Activated naive CD8-positive, alpha-beta T cell treated with anti-CD3 and anti-CD28 coated beads, Interleukin-2, amount 50 U/mL, for 16 hours (primary cell): ENCODE results near the gene CADPS2.

ENCODE experiments used
- DNase-seq: peaks from one replicate; pipeline ENCODE4 v3.0.0-alpha.2; 2020; ENCODE audit warnings: low read depth, low spot score

The CADPS2 gene

GRCh38 chr7:122604251-122604650 is 282.0 kb downstream of the CADPS2 start:
- DNase-seq = no peak

DNA sequence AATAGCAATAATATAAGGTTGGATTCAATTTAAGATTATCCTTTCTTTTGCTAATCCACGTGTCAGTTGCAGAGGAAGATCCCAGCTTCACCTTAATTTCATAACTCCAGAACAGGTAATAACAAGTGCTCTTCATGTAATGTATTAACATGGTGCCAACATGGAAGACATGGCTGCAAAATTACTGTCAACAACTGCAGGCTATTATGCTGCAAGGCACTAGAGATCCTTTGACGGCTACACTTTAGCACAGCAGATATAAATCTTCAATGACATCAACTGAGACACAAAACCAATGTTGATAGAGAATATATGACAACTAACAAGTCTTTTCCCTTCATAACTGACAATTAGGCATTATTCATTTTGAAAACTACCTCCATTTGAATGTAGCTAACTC is 283.5 kb downstream of the CADPS2 start:
- no peak for DNase-seq

DNA sequence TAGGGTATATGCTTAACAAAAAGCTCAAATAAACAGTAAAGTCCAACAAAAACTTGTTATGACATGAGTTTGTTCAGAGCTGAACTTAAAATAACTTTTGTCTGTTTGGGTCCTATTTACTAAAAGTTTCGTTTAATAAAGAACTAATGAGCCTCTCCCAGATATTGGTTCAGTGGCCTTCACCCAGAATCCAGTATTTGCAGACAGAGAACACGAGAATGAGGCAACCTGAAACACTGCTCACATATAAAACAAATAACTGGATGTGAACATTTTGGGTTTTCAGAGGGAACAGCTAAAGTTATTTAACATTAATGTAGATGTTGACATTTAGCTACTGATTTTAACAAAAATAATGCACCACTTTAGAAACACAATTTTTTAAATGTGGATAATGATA is 285.6 kb downstream of the CADPS2 start:
- no peak for DNase-seq

DNA sequence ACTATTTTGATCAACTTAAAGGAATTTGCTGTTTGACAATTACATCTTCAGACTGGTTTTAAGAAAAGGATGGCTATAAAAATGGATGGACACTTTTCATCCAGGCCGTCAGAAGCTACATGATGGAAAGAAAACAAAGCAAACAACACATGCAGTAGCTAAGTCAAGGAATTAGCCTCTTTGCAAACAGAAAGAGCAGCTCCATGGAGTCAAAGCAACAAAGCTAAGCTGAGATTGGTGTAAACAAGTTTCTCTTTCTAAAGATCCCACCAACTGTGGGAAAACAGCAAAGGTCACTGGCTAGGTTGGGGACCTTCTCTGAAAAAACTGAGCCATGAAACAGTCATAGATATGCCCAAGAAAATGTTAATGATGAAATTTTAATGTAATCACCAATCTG is 286.2 kb downstream of the CADPS2 start:
- DNase-seq = no peak

DNA sequence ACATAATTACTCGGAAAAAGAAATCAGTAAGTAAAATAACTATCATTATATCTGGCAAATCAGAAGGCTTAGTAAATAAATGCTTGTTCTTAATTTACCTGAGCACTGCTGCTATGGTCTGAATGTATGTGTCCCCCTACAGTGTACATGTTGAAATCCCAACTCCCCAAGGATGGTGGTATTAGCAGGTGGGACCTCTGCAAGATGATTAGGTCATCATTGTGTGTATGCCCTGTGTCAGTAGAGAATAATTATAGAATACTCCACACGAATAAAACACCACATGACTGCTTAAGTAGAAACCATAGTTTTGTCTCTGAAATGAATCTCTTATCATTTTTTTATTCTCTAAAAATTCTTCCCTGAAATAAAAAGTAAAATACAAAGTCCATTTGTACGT is 289.0 kb downstream of the CADPS2 start:
- DNase-seq = no peak

DNA sequence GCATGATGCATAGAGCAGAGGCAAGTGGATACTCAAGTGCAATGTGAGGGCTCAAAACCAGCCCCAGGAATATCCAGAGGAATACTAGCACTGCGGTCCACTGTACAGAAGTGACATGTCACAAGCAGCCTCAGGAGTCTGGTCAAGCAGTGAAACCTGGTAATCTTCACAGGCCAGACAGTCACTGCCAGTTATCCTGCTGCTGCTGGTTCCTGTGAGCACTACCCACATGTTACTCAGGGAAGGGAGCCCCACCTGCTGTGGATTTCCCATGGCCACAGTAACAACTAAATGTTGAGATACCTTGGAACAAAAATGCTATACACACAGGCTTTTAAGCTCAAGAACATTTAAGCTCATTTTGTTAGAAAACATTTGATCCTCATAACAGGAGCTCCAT is 290.4 kb downstream of the CADPS2 start:
- DNase-seq = no peak

DNA sequence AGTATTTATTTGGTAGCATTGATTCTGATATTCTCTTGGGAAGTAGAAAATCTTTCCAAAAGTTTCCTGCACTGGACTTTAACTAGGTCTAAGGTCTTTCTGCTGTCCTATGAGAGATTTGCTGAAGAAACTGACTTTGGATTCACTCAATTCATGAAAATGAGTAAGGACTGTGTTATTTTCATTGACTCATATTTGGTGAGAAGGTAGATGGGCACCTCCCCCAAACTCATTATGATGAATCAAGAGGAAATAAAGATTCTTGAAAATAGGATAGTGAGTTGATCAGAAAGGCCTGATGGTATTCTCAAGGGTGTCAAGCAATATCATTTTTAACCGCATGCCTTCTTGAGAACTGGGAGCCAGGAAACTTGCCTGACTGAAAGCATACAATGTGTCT is 297.6 kb downstream of the CADPS2 start:
- no peak for DNase-seq

DNA sequence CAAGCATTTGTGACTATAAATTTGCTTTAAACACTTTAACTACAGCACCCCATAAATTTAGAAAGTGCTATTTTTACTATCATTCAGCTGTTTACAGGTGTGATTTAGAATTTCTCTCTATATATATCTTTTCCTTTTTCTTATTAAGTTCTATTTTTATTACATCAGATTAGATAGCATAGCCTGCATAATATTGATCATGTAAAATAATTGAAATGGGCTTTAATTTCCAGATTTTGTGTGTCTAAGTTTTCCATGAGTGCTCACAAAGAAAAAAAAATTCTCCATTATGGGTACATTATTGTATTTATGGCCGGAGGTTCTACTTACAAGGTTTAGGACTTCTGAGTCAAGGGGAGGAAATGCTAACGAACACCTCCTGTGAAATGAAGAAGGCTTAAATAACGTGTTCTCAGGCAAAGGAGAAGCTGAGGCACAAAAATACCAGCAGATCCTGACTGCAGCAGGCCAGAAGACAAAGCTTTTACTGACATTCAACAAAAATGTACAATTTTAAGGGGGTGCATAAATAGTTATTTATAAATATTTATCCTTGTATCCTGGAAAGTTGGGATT is 301.5 kb downstream of the CADPS2 start:
- DNase-seq = no peak

- DNase-seq = no peak
Measured at GRCh38 chr7:122578350-122578749, 307.9 kb downstream of the CADPS2 start.

GRCh38 chr7:122577449-122578003 is 308.7 kb downstream of the CADPS2 start:
- no peak for DNase-seq

- no peak for DNase-seq
Measured at GRCh38 chr7:122572706-122573105, 313.6 kb downstream of the CADPS2 start.

DNA sequence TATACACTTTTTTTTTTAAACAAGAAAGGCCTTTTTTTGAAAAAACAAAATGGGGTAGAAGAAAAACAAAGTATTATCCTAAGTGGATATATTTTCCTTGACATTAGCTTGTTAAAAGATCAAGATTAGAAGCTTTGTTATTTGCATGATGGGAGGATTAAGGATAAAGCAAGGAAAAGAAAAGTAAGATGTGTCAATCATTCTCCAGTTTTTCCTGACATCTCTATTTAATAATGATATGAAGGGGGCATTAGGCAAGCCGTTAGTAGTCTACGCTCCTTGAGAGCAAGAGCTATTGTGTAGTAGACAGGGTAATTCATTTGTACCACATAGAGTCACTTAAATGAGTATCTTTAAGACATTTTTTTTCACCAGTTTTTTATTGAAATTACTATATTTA is 324.9 kb downstream of the CADPS2 start:
- no peak for DNase-seq

- no peak for DNase-seq
Measured at GRCh38 chr7:122556873-122557542, 329.3 kb downstream of the CADPS2 start.

- DNase-seq = no peak
Measured at GRCh38 chr7:122556219-122556618, 330.0 kb downstream of the CADPS2 start.

DNA sequence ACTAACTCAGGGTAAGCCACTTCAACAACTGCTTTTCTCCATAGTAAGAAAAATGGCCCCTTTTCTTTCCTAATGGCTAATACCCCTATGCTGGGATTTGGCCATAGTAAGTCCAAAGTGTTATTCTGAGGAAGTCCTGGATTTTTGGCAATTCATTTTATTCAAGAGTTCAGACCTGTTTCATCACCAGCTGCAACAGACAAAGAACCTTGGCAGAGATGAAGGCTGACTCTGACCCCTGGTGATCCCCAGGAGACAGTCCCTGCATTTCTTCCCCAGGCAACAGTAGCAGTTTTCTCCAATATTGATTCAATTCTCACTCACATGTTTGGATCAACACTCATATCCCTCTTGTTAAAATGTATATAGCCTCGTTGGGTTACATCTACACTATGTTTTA is 332.5 kb downstream of the CADPS2 start:
- DNase-seq = no peak

- DNase-seq = no peak
Measured at GRCh38 chr7:122552769-122553168, 333.5 kb downstream of the CADPS2 start.

- DNase-seq = no peak
Measured at GRCh38 chr7:122550545-122550944, 335.7 kb downstream of the CADPS2 start.

GRCh38 chr7:122549578-122549977 is 336.7 kb downstream of the CADPS2 start:
- no peak for DNase-seq

DNA sequence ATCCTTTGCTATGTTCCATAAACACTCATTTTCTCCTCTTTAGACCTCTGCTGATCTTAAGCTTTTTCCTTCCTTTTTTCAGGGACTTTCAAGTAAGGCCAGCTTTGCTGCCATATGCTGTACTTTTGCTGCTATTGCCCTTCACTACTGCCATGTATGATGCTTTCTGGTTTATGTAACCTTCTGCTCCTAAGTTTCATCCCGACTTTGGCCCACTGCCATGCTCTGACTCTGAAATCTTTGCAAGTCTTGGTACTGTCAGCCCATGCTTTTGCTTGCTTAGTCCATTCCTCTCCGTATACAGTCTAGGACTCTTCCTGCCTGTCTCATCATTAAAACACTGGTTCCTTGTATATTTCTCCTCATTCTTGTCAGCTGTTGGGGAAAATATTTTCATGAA is 339.8 kb downstream of the CADPS2 start:
- no peak for DNase-seq

DNA sequence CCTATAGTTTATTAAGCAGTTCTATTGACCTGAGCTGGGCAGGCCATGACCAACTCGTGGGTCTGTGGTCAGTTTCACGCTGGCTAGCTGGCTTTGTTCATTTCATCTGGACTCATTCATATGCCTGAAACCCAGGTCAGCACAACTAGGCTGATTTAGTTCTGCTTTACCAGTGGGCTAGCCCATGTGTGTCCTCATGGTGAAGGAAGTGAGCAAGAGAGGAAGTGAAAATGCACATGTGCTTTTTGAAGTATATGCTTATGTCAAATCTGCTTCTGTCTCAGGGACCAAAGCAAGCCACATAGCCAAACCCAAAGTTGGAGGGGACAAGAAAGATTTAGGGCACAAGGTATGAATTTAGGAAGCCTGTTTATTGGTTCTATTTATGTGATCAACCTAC is 341.8 kb downstream of the CADPS2 start:
- DNase-seq = no peak

GRCh38 chr7:122543891-122544290 is 342.4 kb downstream of the CADPS2 start:
- DNase-seq = no peak

GRCh38 chr7:122543166-122543565 is 343.1 kb downstream of the CADPS2 start:
- DNase-seq = no peak

GRCh38 chr7:122535086-122535485 is 351.2 kb downstream of the CADPS2 start:
- no peak for DNase-seq
